Measurements from ENCODE around the gene MUC15. TPM values are rescaled to one million over a fixed set of nuclear protein-coding genes. Genes with fewer than 3 reads are reported as not detected.

Gene MUC15
- total and polyA plus RNA-seq, 9 donors: 0.25 to 4.5 (median 0.53) TPM; not detected in 5

GRCh38 chr11:26539517-26539916, 32.5 kb downstream of the MUC15 start:
- intact Hi-C loops (cut with DNase I): no loop called here
- H3K27me3 ChIP-seq: no peaks in the 10 kb centered on the region
- TF ChIP-seq CTCF (IDR thresholded peaks at IDR 0.05) (no peak), POLR2A (IDR thresholded peaks at IDR 0.05) (no peak), EP300 (IDR thresholded peaks at IDR 0.05) (no peak)
- H3K9me3 ChIP-seq: no peaks in the 10 kb centered on the region
- no peaks in the 10 kb centered on the region for H3K36me3 ChIP-seq
- H3K27ac ChIP-seq: no peak overlapping the region
- no peak overlapping the region for H3K4me3 ChIP-seq
- H3K4me1 ChIP-seq (ENCODE audit: insufficient read depth): no peaks in the 10 kb centered on the region
- 84 to 85% (median 84%) methylated on average over 3 of the region's 3 CpGs for WGBS, 3 donors
- no peak for DNase-seq

GRCh38 chr11:26537341-26537740, 34.7 kb downstream of the MUC15 start:
- H3K27me3 ChIP-seq: no peaks in the 10 kb centered on the region
- no peaks in the 10 kb centered on the region for H3K4me1 ChIP-seq (ENCODE audit: insufficient read depth)
- no peak overlapping the region for H3K27ac ChIP-seq
- 91 to 94% (median 94%) methylated on average over 4 of the region's 4 CpGs for WGBS, 3 donors
- no peak for DNase-seq
- TF ChIP-seq EP300 (IDR thresholded peaks at IDR 0.05) (no peak), POLR2A (IDR thresholded peaks at IDR 0.05) (no peak), CTCF (IDR thresholded peaks at IDR 0.05) (no peak)
- intact Hi-C loops (cut with DNase I): no loop called here
- no peaks in the 10 kb centered on the region for H3K9me3 ChIP-seq
- no peaks in the 10 kb centered on the region for H3K36me3 ChIP-seq
- H3K4me3 ChIP-seq: no peak overlapping the region

GRCh38 chr11:26527685-26528084, 44.4 kb downstream of the MUC15 start:
- Histone ChIP-seq H3K9me3 (no peaks in the 10 kb centered on the region), H3K36me3 (no peaks in the 10 kb centered on the region), H3K27me3 (no peaks in the 10 kb centered on the region), H3K4me1 (ENCODE audit: insufficient read depth) (no peaks in the 10 kb centered on the region), H3K27ac (no peak overlapping the region), H3K4me3 (no peak overlapping the region)
- intact Hi-C loops (cut with DNase I): no loop called here
- WGBS, 3 donors: 8 to 25% (median 18%) methylated on average over 1 of the region's 1 CpG
- no peak for DNase-seq
- TF ChIP-seq CTCF (IDR thresholded peaks at IDR 0.05) (no peak), EP300 (IDR thresholded peaks at IDR 0.05) (no peak), POLR2A (IDR thresholded peaks at IDR 0.05) (no peak)

- H3K27me3 ChIP-seq: no peaks in the 10 kb centered on the region
- H3K9me3 ChIP-seq: no peaks in the 10 kb centered on the region
- H3K4me3 ChIP-seq: no peak overlapping the region
- H3K36me3 ChIP-seq: no peaks in the 10 kb centered on the region
- WGBS, 3 donors: 48 to 62% (median 55%) methylated on average over 12 of the region's 12 CpGs
- no peak for TF ChIP-seq EP300 (IDR thresholded peaks at IDR 0.05)
- no peak for TF ChIP-seq CTCF (IDR thresholded peaks at IDR 0.05)
- TF ChIP-seq POLR2A (IDR thresholded peaks at IDR 0.05): no peak
- no peak for DNase-seq
- H3K27ac ChIP-seq: no peak overlapping the region
- intact Hi-C loops (cut with DNase I): no loop called here
- no peaks in the 10 kb centered on the region for H3K4me1 ChIP-seq (ENCODE audit: insufficient read depth)
These were observed 49.0 kb downstream of the MUC15 start for GRCh38 chr11:26522912-26523610.

All from ovary (tissue), 9 donors.